Activated CD8-positive, alpha-beta memory T cell treated with anti-CD3 and anti-CD28 coated beads for 36 hours (primary cell): ENCODE measurements around the gene DOCK2. TPM values are rescaled to one million over a fixed set of nuclear protein-coding genes. Genes with fewer than 3 reads are reported as not detected.
"Not testable (repeated sequence)": the region's sequence is repeated elsewhere in the genome, so short reads cannot be mapped to it uniquely, and the experiment has no call there.

Source experiments
- CTCF ChIA-PET: fragments of 350-600 bp; sonication (Branson Sonifier 250); formaldehyde crosslinking; loops from one replicate; lab custom pipeline; 2021; ENCODE audit warnings: antibody characterized with exemption; lab: Charles Lee
- POLR2A ChIA-PET: fragments of 350-600 bp; sonication (Branson Sonifier 250); formaldehyde crosslinking; loops from one replicate; lab custom pipeline; 2021; ENCODE audit warnings: antibody characterized with exemption; lab: Charles Lee
- total RNA-seq, 2 experiments: library from RNA; stranded (reverse); gene quantifications; one replicate each; pipeline ENCODE4 v1.2.3, GENCODE V29; 2021

Gene DOCK2
- total RNA-seq, 2 experiments from 2014 or later, result 168 to 174 TPM

GRCh38 chr5:169742771-169743296 lies 105.8 kb downstream of the DOCK2 start:
- ChIA-PET CTCF (no interaction called here), POLR2A (no interaction called here)

- ChIA-PET CTCF (no interaction called here), POLR2A (interaction anchor here (0.6 kb wide), 1 partner anchor 520 kb away, joined by 3 read pairs; no protein-coding TSS in a partner anchor)
Observed at GRCh38 chr5:169744336-169744735, 107.3 kb downstream of the DOCK2 start.

GRCh38 chr5:169745441-169746146 lies 108.5 kb downstream of the DOCK2 start:
- ChIA-PET POLR2A (no interaction called here), CTCF (no interaction called here)

- CTCF ChIA-PET, result no interaction called here
- POLR2A ChIA-PET, result no interaction called here
Observed at GRCh38 chr5:169746147-169746694, 109.1 kb downstream of the DOCK2 start.

GRCh38 chr5:169748174-169748573 lies 111.1 kb downstream of the DOCK2 start:
- ChIA-PET POLR2A (no interaction called here), CTCF (no interaction called here)

- ChIA-PET CTCF (no interaction called here), POLR2A (no interaction called here)
Observed at GRCh38 chr5:169749295-169749694, 112.2 kb downstream of the DOCK2 start.

- ChIA-PET CTCF (no interaction called here), POLR2A (no interaction called here)
Observed at GRCh38 chr5:169751490-169751889, 114.4 kb downstream of the DOCK2 start.

- POLR2A ChIA-PET, CTCF ChIA-PET: not testable (repeated sequence)
Observed at GRCh38 chr5:169752566-169752965, 115.5 kb downstream of the DOCK2 start.

GRCh38 chr5:169753795-169754194 lies 116.7 kb downstream of the DOCK2 start:
- ChIA-PET CTCF (no interaction called here), POLR2A (no interaction called here)

- ChIA-PET POLR2A (no interaction called here), CTCF (no interaction called here)
Observed at GRCh38 chr5:169754737-169755136, 117.7 kb downstream of the DOCK2 start.

GRCh38 chr5:169756071-169756765 lies 119.1 kb downstream of the DOCK2 start:
- CTCF ChIA-PET, result no interaction called here

GRCh38 chr5:169757016-169757415 lies 119.9 kb downstream of the DOCK2 start:
- CTCF ChIA-PET, result no interaction called here
- POLR2A ChIA-PET, result no interaction called here

More at GRCh38 chr5:169756071-169756765, 119.1 kb downstream of the DOCK2 start:
- POLR2A ChIA-PET, result no interaction called here

- POLR2A ChIA-PET, result no interaction called here
- CTCF ChIA-PET, result no interaction called here
Observed at GRCh38 chr5:169758886-169759285, 121.8 kb downstream of the DOCK2 start.

- ChIA-PET POLR2A (no interaction called here), CTCF (no interaction called here)
Observed at GRCh38 chr5:169760229-169760628, 123.2 kb downstream of the DOCK2 start.

- ChIA-PET CTCF (no interaction called here), POLR2A (no interaction called here)
Observed at GRCh38 chr5:169762338-169763095, 125.4 kb downstream of the DOCK2 start.

- ChIA-PET CTCF (no interaction called here), POLR2A (no interaction called here)
Observed at GRCh38 chr5:169763376-169764017, 126.4 kb downstream of the DOCK2 start.

GRCh38 chr5:169764018-169764378 lies 126.9 kb downstream of the DOCK2 start:
- ChIA-PET CTCF (no interaction called here), POLR2A (no interaction called here)

GRCh38 chr5:169765176-169765996 lies 128.3 kb downstream of the DOCK2 start:
- ChIA-PET CTCF (no interaction called here), POLR2A (no interaction called here)

- CTCF ChIA-PET, POLR2A ChIA-PET: not testable (repeated sequence)
Observed at GRCh38 chr5:169766943-169767342, 129.9 kb downstream of the DOCK2 start.
